A549 (cell line): Measurements from ENCODE around the gene PDHX. TPM values are rescaled to one million over a fixed set of nuclear protein-coding genes. Genes with fewer than 3 reads are reported as not detected.

ENCODE experiments used
- ATAC-seq, 2 experiments: fragments of 200-7000 bp in 1 of 2; fragments of >200 bp in 1 of 2; cut with Nextera tagmentation in 1 of 2; cut with Tn5 transposase in 1 of 2; 3 replicates each; pipeline versions ENCODE4 v1.8.0 to v1.9.1; 2018 to 2020; ENCODE audit warnings: mild to moderate bottlenecking in 1 of 2, moderate library complexity in 1 of 2
- CTCF ChIA-PET: fragments of 300-600 bp; sonication (Branson Sonifier 250); formaldehyde crosslinking; extraction: SDS; loops from one replicate; lab custom pipeline; 2021; ENCODE audit warnings: antibody characterized with exemption, inconsistent platforms; lab: Yijun Ruan, JAX
- POLR2A ChIA-PET: fragments of 350-600 bp; formaldehyde crosslinking; extraction: SDS; loops from one replicate; lab custom pipeline; 2021; ENCODE audit warnings: antibody characterized with exemption, inconsistent platforms; lab: Yijun Ruan, JAX
- DNase-seq, 2 experiments: peaks; one replicate each; pipeline versions ENCODE4 v3.0.0 to v3.0.0-alpha.2; 2011 to 2016; ENCODE audit warnings: low read depth in 1 of 2, low spot score in 1 of 2
- FAIRE-seq: peaks from 2 replicates; lab custom pipeline; 2011; peaks lifted over from hg19 to GRCh38; lab: Jason Lieb, UNC
- H3K27ac ChIP-seq, 2 experiments: fragments of >200 bp; sonication (Bioruptor Twin); formaldehyde crosslinking; 3 replicates each; pipeline ENCODE4 v1.5.1; 2016 to 2017
- H3K4me1 ChIP-seq: fragments of >200 bp; sonication (Bioruptor Twin); formaldehyde crosslinking; 3 replicates; pipeline ENCODE4 v1.6.1; 2016
- H3K4me2 ChIP-seq: fragments of >200 bp; sonication (Bioruptor Twin); formaldehyde crosslinking; 3 replicates; pipeline ENCODE4 v1.6.1; 2016
- H3K4me3 ChIP-seq: fragments of >200 bp; sonication (Bioruptor Twin); formaldehyde crosslinking; 3 replicates; pipeline ENCODE4 v1.5.1; 2016
- H3K9me3 ChIP-seq: fragments of >200 bp; sonication (Bioruptor Twin); formaldehyde crosslinking; 3 replicates; pipeline ENCODE4 v1.6.1; 2016
- CEBPB ChIP-seq, 2 experiments: fragments of >200 bp in 1 of 2; sonication (Bioruptor Twin) in 1 of 2; formaldehyde crosslinking in 1 of 2; IDR thresholded peaks; 2 replicates each; pipeline ENCODE4 v1.6.1; 2012 to 2016
- CHD2 ChIP-seq: fragments of 150-350 bp; IDR thresholded peaks from 2 replicates; pipeline ENCODE4 v1.6.1; 2014; ENCODE audit warnings: low read length; ENCODE audit not compliant: partially characterized antibody
- CHD4 ChIP-seq: fragments of 200-600 bp; sonication (generic); IDR thresholded peaks from 2 replicates; pipeline ENCODE4 v1.6.1; 2016; ENCODE audit warnings: antibody characterized with exemption, mild to moderate bottlenecking, borderline replicate concordance
- EHF ChIP-seq: fragments of 250-450 bp; sonication (Bioruptor Pico); IDR thresholded peaks from 2 replicates; pipeline ENCODE4 v1.5.0; 2020; ENCODE audit warnings: mild to moderate bottlenecking
- FOSB ChIP-seq: fragments of 250-450 bp; sonication (Bioruptor Pico); IDR thresholded peaks from 2 replicates; pipeline ENCODE4 v1.5.0; 2020; ENCODE audit warnings: mild to moderate bottlenecking, moderate library complexity
- FOXS1 ChIP-seq: fragments of 250-450 bp; sonication (Bioruptor Pico); IDR thresholded peaks from 2 replicates; pipeline ENCODE4 v1.5.0; 2020; ENCODE audit warnings: mild to moderate bottlenecking, moderate library complexity
- HDAC2 ChIP-seq: fragments of 200-600 bp; sonication (generic); IDR thresholded peaks from 2 replicates; pipeline ENCODE4 v1.6.1; 2016
- HEYL ChIP-seq: fragments of 250-450 bp; sonication (Bioruptor Pico); IDR thresholded peaks from 2 replicates; pipeline ENCODE4 v1.8.0; 2021; ENCODE audit warnings: mild to moderate bottlenecking, moderate library complexity
- HOXA7 ChIP-seq: fragments of 250-450 bp; sonication (Bioruptor Pico); IDR thresholded peaks from 2 replicates; pipeline ENCODE4 v1.5.0; 2020; ENCODE audit warnings: mild to moderate bottlenecking, moderate library complexity
- JUN ChIP-seq, 2 experiments: fragments of >200 bp; sonication (Bioruptor Twin); formaldehyde crosslinking; IDR thresholded peaks; 2 replicates in 1 of 2; 3 replicates in 1 of 2; pipeline ENCODE4 v1.6.1; 2016 to 2017
- JUNB ChIP-seq: fragments of >200 bp; sonication (Bioruptor Twin); formaldehyde crosslinking; IDR thresholded peaks from 2 replicates; pipeline ENCODE4 v1.6.1; 2016
- KDM1A ChIP-seq: fragments of 200-600 bp; sonication (generic); IDR thresholded peaks from 2 replicates; pipeline ENCODE4 v1.6.1; 2016; ENCODE audit warnings: low read depth, mild to moderate bottlenecking
- KDM5A ChIP-seq: fragments of 200-600 bp; sonication (generic); IDR thresholded peaks from 2 replicates; pipeline ENCODE4 v1.6.1; 2016; ENCODE audit warnings: antibody characterized with exemption, mild to moderate bottlenecking
- MAFK ChIP-seq: fragments of 450-650 bp; IDR thresholded peaks from 2 replicates; pipeline ENCODE4 v1.6.1; 2014; ENCODE audit not compliant: partially characterized antibody
- NFE2L2 ChIP-seq: fragments of 150-350 bp; conservative IDR thresholded peaks from 2 replicates; pipeline ENCODE4 v1.6.1; 2014; ENCODE audit warnings: low read length
- NR3C1 ChIP-seq: fragments of >200 bp; sonication (Bioruptor Twin); formaldehyde crosslinking; IDR thresholded peaks from 3 replicates; pipeline ENCODE4 v1.6.1; 2017
- POLR2AphosphoS2 ChIP-seq: conservative IDR thresholded peaks from 2 replicates; pipeline ENCODE4 v1.6.1; 2012; ENCODE audit warnings: low read length, improper control_type of control experiment, inconsistent platforms
- RAD21 ChIP-seq, 2 experiments: fragments of >200 bp in 1 of 2; sonication (Bioruptor Twin) in 1 of 2; formaldehyde crosslinking in 1 of 2; IDR thresholded peaks in 1 of 2; conservative IDR thresholded peaks in 1 of 2; 2 replicates in 1 of 2; 3 replicates in 1 of 2; pipeline ENCODE4 v1.6.1; 2012 to 2018; ENCODE audit warnings: inconsistent platforms in 1 of 2
- RNF2 ChIP-seq: fragments of 200-600 bp; sonication (generic); IDR thresholded peaks from 2 replicates; pipeline ENCODE4 v1.6.1; 2016; ENCODE audit warnings: low read depth, mild to moderate bottlenecking, antibody characterized with exemption, moderate library complexity, borderline replicate concordance
- SMC3 ChIP-seq: fragments of >200 bp; sonication (Bioruptor Twin); formaldehyde crosslinking; IDR thresholded peaks from 3 replicates; pipeline ENCODE4 v1.6.1; 2018; ENCODE audit warnings: inconsistent platforms
- TFCP2L1 ChIP-seq: fragments of 250-450 bp; sonication (Bioruptor Pico); IDR thresholded peaks from 2 replicates; pipeline ENCODE4 v1.5.0; 2021; ENCODE audit warnings: mild to moderate bottlenecking
- TP53 ChIP-seq: fragments of 250-450 bp; sonication (Bioruptor Pico); IDR thresholded peaks from 2 replicates; pipeline ENCODE4 v1.5.0; 2021; ENCODE audit warnings: mild to moderate bottlenecking, moderate library complexity
- ZFP36 ChIP-seq: fragments of 450-650 bp; IDR thresholded peaks from 2 replicates; pipeline ENCODE4 v1.6.1; 2014; ENCODE audit warnings: borderline replicate concordance; ENCODE audit not compliant: partially characterized antibody
- WGBS: methylation state at CpG from one replicate; pipeline ENCODE4 v1.1.6; 2017; ENCODE audit errors: missing lambda C conversion rate; 5-methylcytosine and 5-hydroxymethylcytosine counted together
- polyA plus RNA-seq, 4 experiments: library from polyadenylated mRNA; depleted of rRNA in 3 of 4; stranded (reverse); fragments of >200 nt; fragmentation: RNase III in 1 of 4; extraction: RNeasy Plus Mini Kit Qiagen cat#74134 plus additional on column Dnase treatment in 1 of 4; gene quantifications; 2 replicates in 3 of 4; 3 replicates in 1 of 4; pipeline ENCODE4 v1.2.3, GENCODE V29; 2011 to 2017
- TF ChIP-seq, protein P1 (sequence below): fragments of 150-350 bp; IDR thresholded peaks from 2 replicates; pipeline ENCODE4 v1.6.1; 2014; ENCODE audit warnings: low read depth, mild to moderate bottlenecking, low read length
- TF ChIP-seq, protein P2 (sequence below): fragments of >200 bp; sonication (Bioruptor Twin); formaldehyde crosslinking; IDR thresholded peaks from 2 replicates; pipeline ENCODE4 v1.6.1; 2016
- TF ChIP-seq, protein P3 (sequence below): fragments of 450-650 bp; IDR thresholded peaks from 2 replicates; pipeline ENCODE4 v1.6.1; 2014; ENCODE audit warnings: antibody characterized with exemption
- TF ChIP-seq, protein P4 (sequence below): IDR thresholded peaks from 2 replicates; pipeline ENCODE4 v1.6.1; 2012
- TF ChIP-seq, protein P5 (sequence below): fragments of >200 bp; sonication (Bioruptor Twin); formaldehyde crosslinking; IDR thresholded peaks from 3 replicates; pipeline ENCODE4 v1.5.1; 2016
- TF ChIP-seq, protein P6 (sequence below): IDR thresholded peaks from 2 replicates; pipeline ENCODE4 v1.6.1; 2012; ENCODE audit warnings: low read depth, borderline replicate concordance

The PDHX gene
- polyA plus RNA-seq, 2 of the 4 experiments (the other 2 are of a cell fraction) = 46.5 to 87.4 TPM

DNA sequence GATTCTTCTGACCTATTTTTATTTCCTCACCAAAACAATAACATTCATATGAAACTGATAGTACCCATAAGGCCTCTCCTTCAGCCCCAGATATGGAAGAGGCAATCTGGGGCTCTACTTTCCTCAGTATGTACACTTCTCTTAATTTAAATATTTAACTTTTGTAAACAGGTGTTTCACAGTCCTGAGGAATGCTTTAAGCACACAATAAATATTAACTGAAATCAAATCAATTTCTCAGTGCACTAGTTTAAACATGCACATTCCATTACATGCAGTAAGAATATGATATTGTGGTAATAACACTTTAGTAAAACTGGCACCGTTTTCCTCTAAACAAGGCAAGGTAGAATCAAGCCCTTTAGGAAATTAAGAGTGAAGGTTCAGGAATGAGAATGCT, 29.2 kb upstream of the PDHX start:
- peaks cover 43% of the 10 kb centered on the region for H3K4me1 ChIP-seq
- peak; percentile 90 for FAIRE-seq
- DNase-seq = no peak
- ATAC-seq = no peak
- 49% methylated on average over 1 of the region's 1 CpG for WGBS
- no peaks in the 10 kb centered on the region for H3K9me3 ChIP-seq
- CTCF ChIA-PET = interaction anchor here (2.1 to 2.8 kb wide), 3 partner anchors 233 to 374 kb away, joined by 7 to 22 read pairs (median 18); partner anchors contain the start of gene ELF5
- H3K4me2 ChIP-seq = no peak overlapping the region
- H3K27ac ChIP-seq = peak overlapping the region; percentile 35 to 60; a peak in 5 of 6 replicates
- POLR2A ChIA-PET = interaction anchor here (1.5 kb wide), 1 partner anchor 233 kb away, joined by 3 read pairs; no protein-coding TSS in a partner anchor
- H3K4me3 ChIP-seq = no peak overlapping the region
- TF ChIP-seq HEYL (CRISPR knock-in tag) (no peak), POLR2AphosphoS2 (no peak), TP53 (no peak), JUN (IDR thresholded peaks at IDR 0.05) (no peak), CHD4 (no peak), CHD2 (no peak), KDM5A (no peak), CEBPB (IDR thresholded peaks at IDR 0.05) (no peak)
- TF ChIP-seq, protein P1, sequence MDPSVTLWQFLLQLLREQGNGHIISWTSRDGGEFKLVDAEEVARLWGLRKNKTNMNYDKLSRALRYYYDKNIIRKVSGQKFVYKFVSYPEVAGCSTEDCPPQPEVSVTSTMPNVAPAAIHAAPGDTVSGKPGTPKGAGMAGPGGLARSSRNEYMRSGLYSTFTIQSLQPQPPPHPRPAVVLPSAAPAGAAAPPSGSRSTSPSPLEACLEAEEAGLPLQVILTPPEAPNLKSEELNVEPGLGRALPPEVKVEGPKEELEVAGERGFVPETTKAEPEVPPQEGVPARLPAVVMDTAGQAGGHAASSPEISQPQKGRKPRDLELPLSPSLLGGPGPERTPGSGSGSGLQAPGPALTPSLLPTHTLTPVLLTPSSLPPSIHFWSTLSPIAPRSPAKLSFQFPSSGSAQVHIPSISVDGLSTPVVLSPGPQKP = no peak
- TF ChIP-seq, protein P2, sequence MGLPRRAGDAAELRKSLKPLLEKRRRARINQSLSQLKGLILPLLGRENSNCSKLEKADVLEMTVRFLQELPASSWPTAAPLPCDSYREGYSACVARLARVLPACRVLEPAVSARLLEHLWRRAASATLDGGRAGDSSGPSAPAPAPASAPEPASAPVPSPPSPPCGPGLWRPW = no peak
- TF ChIP-seq, protein P3, sequence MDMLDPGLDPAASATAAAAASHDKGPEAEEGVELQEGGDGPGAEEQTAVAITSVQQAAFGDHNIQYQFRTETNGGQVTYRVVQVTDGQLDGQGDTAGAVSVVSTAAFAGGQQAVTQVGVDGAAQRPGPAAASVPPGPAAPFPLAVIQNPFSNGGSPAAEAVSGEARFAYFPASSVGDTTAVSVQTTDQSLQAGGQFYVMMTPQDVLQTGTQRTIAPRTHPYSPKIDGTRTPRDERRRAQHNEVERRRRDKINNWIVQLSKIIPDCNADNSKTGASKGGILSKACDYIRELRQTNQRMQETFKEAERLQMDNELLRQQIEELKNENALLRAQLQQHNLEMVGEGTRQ = no peak

DNA sequence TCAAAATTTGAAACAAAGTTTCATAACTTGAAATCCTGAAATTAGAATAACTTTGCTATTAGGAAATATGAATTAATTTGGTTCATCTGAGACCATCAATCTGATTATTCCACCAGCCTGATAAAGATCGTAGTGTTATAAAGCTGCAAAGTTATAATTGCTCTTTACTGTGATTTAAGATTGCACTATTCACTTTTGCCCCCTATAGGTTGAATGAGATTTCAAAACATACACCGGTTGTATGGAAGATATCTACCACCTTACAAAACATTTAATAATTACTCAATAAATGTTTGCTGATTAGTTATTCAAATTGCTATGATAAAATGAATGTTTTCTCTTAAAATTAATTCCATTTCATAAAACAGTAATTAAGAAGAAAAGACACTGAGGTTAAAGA, 26.3 kb upstream of the PDHX start:
- peak overlapping the region; percentile 17; the same call in 2 of the 3 replicates for H3K4me2 ChIP-seq
- peak; percentile 98 for FAIRE-seq
- H3K27ac ChIP-seq = peak overlapping the region; percentile 71 to 75
- POLR2A ChIA-PET = no interaction called here
- peak in 1 of 2 experiments; percentile 61; a peak in 2 of 6 replicates for ATAC-seq
- TF ChIP-seq MAFK (no peak), HOXA7 (CRISPR knock-in tag) (no peak), RAD21 (conservative IDR thresholded peaks at IDR 0.05 in 1 of 2, IDR thresholded peaks at IDR 0.05 in 1 of 2) (peak; percentile 72 to 79), POLR2AphosphoS2 (no peak), FOSB (CRISPR knock-in tag) (no peak), HDAC2 (no peak), FOXS1 (CRISPR knock-in tag) (no peak), TFCP2L1 (no peak), NR3C1 (no peak), EHF (CRISPR knock-in tag) (no peak), ZFP36 (no peak), SMC3 (peak; percentile 80), CEBPB (IDR thresholded peaks at IDR 0.05) (0 out of 4 replicates have a peak, but pooled peaks of 1 of the 2 experiments have one; percentile 10), KDM1A (no peak), HEYL (CRISPR knock-in tag) (no peak), CHD2 (no peak), RNF2 (no peak), TP53 (no peak), NFE2L2 (no peak), JUNB (no peak)
- TF ChIP-seq, protein P4, sequence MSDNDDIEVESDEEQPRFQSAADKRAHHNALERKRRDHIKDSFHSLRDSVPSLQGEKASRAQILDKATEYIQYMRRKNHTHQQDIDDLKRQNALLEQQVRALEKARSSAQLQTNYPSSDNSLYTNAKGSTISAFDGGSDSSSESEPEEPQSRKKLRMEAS = no peak
- TF ChIP-seq, protein P5, sequence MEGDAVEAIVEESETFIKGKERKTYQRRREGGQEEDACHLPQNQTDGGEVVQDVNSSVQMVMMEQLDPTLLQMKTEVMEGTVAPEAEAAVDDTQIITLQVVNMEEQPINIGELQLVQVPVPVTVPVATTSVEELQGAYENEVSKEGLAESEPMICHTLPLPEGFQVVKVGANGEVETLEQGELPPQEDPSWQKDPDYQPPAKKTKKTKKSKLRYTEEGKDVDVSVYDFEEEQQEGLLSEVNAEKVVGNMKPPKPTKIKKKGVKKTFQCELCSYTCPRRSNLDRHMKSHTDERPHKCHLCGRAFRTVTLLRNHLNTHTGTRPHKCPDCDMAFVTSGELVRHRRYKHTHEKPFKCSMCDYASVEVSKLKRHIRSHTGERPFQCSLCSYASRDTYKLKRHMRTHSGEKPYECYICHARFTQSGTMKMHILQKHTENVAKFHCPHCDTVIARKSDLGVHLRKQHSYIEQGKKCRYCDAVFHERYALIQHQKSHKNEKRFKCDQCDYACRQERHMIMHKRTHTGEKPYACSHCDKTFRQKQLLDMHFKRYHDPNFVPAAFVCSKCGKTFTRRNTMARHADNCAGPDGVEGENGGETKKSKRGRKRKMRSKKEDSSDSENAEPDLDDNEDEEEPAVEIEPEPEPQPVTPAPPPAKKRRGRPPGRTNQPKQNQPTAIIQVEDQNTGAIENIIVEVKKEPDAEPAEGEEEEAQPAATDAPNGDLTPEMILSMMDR = peak; percentile 55
- TF ChIP-seq, protein P1 = no peak
- TF ChIP-seq, protein P6, sequence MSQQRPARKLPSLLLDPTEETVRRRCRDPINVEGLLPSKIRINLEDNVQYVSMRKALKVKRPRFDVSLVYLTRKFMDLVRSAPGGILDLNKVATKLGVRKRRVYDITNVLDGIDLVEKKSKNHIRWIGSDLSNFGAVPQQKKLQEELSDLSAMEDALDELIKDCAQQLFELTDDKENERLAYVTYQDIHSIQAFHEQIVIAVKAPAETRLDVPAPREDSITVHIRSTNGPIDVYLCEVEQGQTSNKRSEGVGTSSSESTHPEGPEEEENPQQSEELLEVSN = no peak
- TF ChIP-seq, all 56 proteins: peak for 4
- no peak overlapping the region for H3K4me3 ChIP-seq
- CTCF ChIA-PET = interaction anchor here (0.6 to 6.0 kb wide), 19 partner anchors 8 to 750 kb away, joined by 3 to 142 read pairs (median 4); partner anchors contain the start of gene ELF5
- 19% methylated on average over 2 of the region's 2 CpGs for WGBS
- peak in 1 of 2 experiments; percentile 14 for DNase-seq
- H3K4me1 ChIP-seq = peaks cover 43% of the 10 kb centered on the region
- H3K9me3 ChIP-seq = no peaks in the 10 kb centered on the region
